HepG2 (cell line): ENCODE data around the gene HOXA11. TPM values are rescaled to one million over a fixed set of nuclear protein-coding genes. Genes with fewer than 3 reads are reported as not detected.

Source experiments
- ATAC-seq: fragments of 200-7000 bp; cut with Tn5 transposase; 3 replicates; pipeline ENCODE4 v1.9.1; 2020; ENCODE audit warnings: mild to moderate bottlenecking, moderate library complexity
- BruUV-seq: library from RNA; stranded (reverse); fragments of 400-500 nt; replicated peaks from 2 replicates; lab custom pipeline; 2021; lab: Mats Ljungman, UMichigan
- CTCF ChIA-PET: fragments of 300-600 bp; formaldehyde crosslinking; extraction: SDS; loops from one replicate; lab custom pipeline; 2021; ENCODE audit warnings: low total read pairs, inconsistent platforms, low intra/inter-chr PET ratio; lab: Yijun Ruan, JAX
- POLR2A ChIA-PET: fragments of 350-600 bp; sonication (Branson Sonifier 250); formaldehyde crosslinking; loops from one replicate; lab custom pipeline; 2020; ENCODE audit warnings: antibody characterized with exemption, inconsistent platforms; lab: Yijun Ruan, JAX
- DNase-seq: peaks from one replicate; pipeline ENCODE4 v3.0.0-alpha.2; 2015; ENCODE audit warnings: low spot score
- FAIRE-seq: peaks from 3 replicates; lab custom pipeline; 2011; peaks lifted over from hg19 to GRCh38; lab: Jason Lieb, UNC
- H2AFZ ChIP-seq: one replicate; pipeline ENCODE4 v1.6.1; 2011; ENCODE audit warnings: low read length, inconsistent platforms
- H3K27ac ChIP-seq: fragments of 300-600 bp; 3 replicates; pipeline ENCODE4 v1.8.0; 2011; ENCODE audit warnings: mixed run types, mild to moderate bottlenecking, mixed read lengths, low read length, inconsistent platforms; ENCODE audit not compliant: insufficient read depth; ENCODE audit errors: extremely low read length
- H3K27me3 ChIP-seq, 2 experiments: fragments of 200-600 bp in 1 of 2; 2 replicates in 1 of 2; 3 replicates in 1 of 2; pipeline versions ENCODE4 v1.6.0 to v1.8.0; 2011; ENCODE audit warnings: low read length in 2 of 2, mild to moderate bottlenecking in 2 of 2, moderate library complexity in 2 of 2, inconsistent platforms in 1 of 2; ENCODE audit not compliant: insufficient read depth in 2 of 2, control insufficient read depth in 1 of 2
- H3K36me3 ChIP-seq, 2 experiments: fragments of 200-600 bp in 1 of 2; replicated peaks in 1 of 2; 2 replicates in 1 of 2; 3 replicates in 1 of 2; pipeline versions ENCODE4 v1.5.1 to v1.8.0; 2011; ENCODE audit warnings: low read length in 2 of 2, inconsistent platforms in 1 of 2; ENCODE audit not compliant: insufficient read depth in 2 of 2, control insufficient read depth in 1 of 2
- H3K4me1 ChIP-seq: 2 replicates; pipeline ENCODE4 v1.5.1; 2012; ENCODE audit warnings: low read length, inconsistent platforms; ENCODE audit not compliant: insufficient read depth
- H3K4me2 ChIP-seq: 2 replicates; pipeline ENCODE4 v1.6.0; 2011; ENCODE audit warnings: low read depth, low read length, inconsistent platforms
- H3K4me3 ChIP-seq, 3 experiments: fragments of 200-600 bp in 1 of 3; sonication (generic), shearing (Covaris generic) in 1 of 3; replicated peaks in 1 of 3; 2 replicates each; pipeline ENCODE4 v1.5.1; 2011 to 2016; ENCODE audit warnings: low read length in 3 of 3, inconsistent platforms in 2 of 3, low read depth in 2 of 3, mild to moderate bottlenecking in 2 of 3, control low read depth in 1 of 3, mixed read lengths in 1 of 3; ENCODE audit not compliant: insufficient read depth in 1 of 3
- H3K79me2 ChIP-seq: one replicate; pipeline ENCODE4 v1.6.1; 2011; ENCODE audit warnings: low read length, inconsistent platforms; ENCODE audit not compliant: insufficient read depth
- H3K9ac ChIP-seq: 2 replicates; pipeline ENCODE4 v1.6.0; 2011; ENCODE audit warnings: mild to moderate bottlenecking, low read depth, low read length, inconsistent platforms; ENCODE audit not compliant: insufficient read depth
- H3K9me3 ChIP-seq: 2 replicates; pipeline ENCODE4 v1.5.1; 2012; ENCODE audit warnings: mild to moderate bottlenecking, low read length
- H4K20me1 ChIP-seq: 2 replicates; pipeline ENCODE4 v1.6.0; 2011; ENCODE audit warnings: inconsistent platforms, mild to moderate bottlenecking, low read length, moderate library complexity; ENCODE audit not compliant: insufficient read depth
- ATF1 ChIP-seq: IDR thresholded peaks from 2 replicates; pipeline ENCODE4 v1.6.1; 2016; ENCODE audit warnings: mild to moderate bottlenecking, control low read depth
- E2F2 ChIP-seq: sonication (generic); formaldehyde crosslinking; IDR thresholded peaks from 2 replicates; pipeline ENCODE4 v1.4.0; 2020; ENCODE audit warnings: missing genetic modification reagents, borderline replicate concordance
- EED ChIP-seq: sonication (generic); formaldehyde crosslinking; IDR thresholded peaks from 2 replicates; pipeline ENCODE4 v1.5.0; 2020; ENCODE audit warnings: mild to moderate bottlenecking, missing genetic modification reagents
- JUND ChIP-seq: sonication (generic); formaldehyde crosslinking; IDR thresholded peaks from 2 replicates; pipeline ENCODE4 v1.8.0; 2022; ENCODE audit warnings: mild to moderate bottlenecking, missing genetic modification reagents
- KDM6A ChIP-seq: IDR thresholded peaks from 2 replicates; pipeline ENCODE4 v1.6.1; 2016; ENCODE audit warnings: low read depth
- RAD51 ChIP-seq: fragments of 450-650 bp; IDR thresholded peaks from 2 replicates; pipeline ENCODE4 v1.6.1; 2016; ENCODE audit warnings: borderline replicate concordance
- SKIL ChIP-seq: sonication (generic); formaldehyde crosslinking; IDR thresholded peaks from 2 replicates; pipeline ENCODE4 v1.8.0; 2022; ENCODE audit warnings: missing genetic modification reagents, mild to moderate bottlenecking, moderate library complexity, borderline replicate concordance
- SOX5 ChIP-seq: IDR thresholded peaks from 2 replicates; pipeline ENCODE4 v1.6.1; 2016; ENCODE audit warnings: borderline replicate concordance
- ZBTB25 ChIP-seq: IDR thresholded peaks from 2 replicates; pipeline ENCODE4 v1.6.1; 2018; ENCODE audit warnings: missing genetic modification reagents
- ZBTB33 ChIP-seq: sonication (generic); formaldehyde crosslinking; IDR thresholded peaks from 2 replicates; pipeline ENCODE4 v1.4.0; 2020; ENCODE audit warnings: missing genetic modification reagents
- ZBTB8A ChIP-seq: sonication (generic); formaldehyde crosslinking; IDR thresholded peaks from 2 replicates; pipeline ENCODE4 v1.4.0; 2020; ENCODE audit warnings: mild to moderate bottlenecking, low read depth, missing genetic modification reagents, borderline replicate concordance
- ZC3H4 ChIP-seq: sonication (generic); formaldehyde crosslinking; IDR thresholded peaks from 2 replicates; pipeline ENCODE4 v1.4.0; 2020; ENCODE audit warnings: missing genetic modification reagents, borderline replicate concordance
- ZFX ChIP-seq: sonication (generic); formaldehyde crosslinking; IDR thresholded peaks from 2 replicates; pipeline ENCODE4 v1.4.0; 2020; ENCODE audit warnings: mild to moderate bottlenecking, low read depth, missing genetic modification reagents, moderate library complexity
- ZNF136 ChIP-seq: sonication (generic); formaldehyde crosslinking; IDR thresholded peaks from 2 replicates; pipeline ENCODE4 v1.8.1; 2022; ENCODE audit warnings: low read depth, mild to moderate bottlenecking, moderate library complexity, missing genetic modification reagents
- ZNF816 ChIP-seq: sonication (generic); formaldehyde crosslinking; IDR thresholded peaks from 2 replicates; pipeline ENCODE4 v1.8.0; 2022; ENCODE audit warnings: missing genetic modification reagents, mild to moderate bottlenecking, borderline replicate concordance
- WGBS: methylation state at CpG from one replicate; pipeline ENCODE4 v1.1.6; 2017; ENCODE audit warnings: low lambda C conversion rate; 5-methylcytosine and 5-hydroxymethylcytosine counted together
- in situ Hi-C: cut with HindIII; loops from 2 replicates; pipeline ENCODE4 v1.10.0; 2017; ENCODE audit warnings: low pct_unique_long_range_greater_than_20kb; ENCODE audit not compliant: extremely low pct_ligation_motif_present
- intact Hi-C: fragments of 100-400 bp; cut with micrococcal nuclease; formaldehyde crosslinking; loops from one replicate; pipeline ENCODE4 v1.10.0; 2022; ENCODE audit not compliant: unreplicated experiment
- polyA plus RNA-seq, 8 experiments: library from polyadenylated mRNA; depleted of rRNA in 3 of 8; stranded (reverse) in 7 of 8; unstranded in 1 of 8; fragments of >200 nt; fragmentation: Illumina TruSeq in 4 of 8; extraction: Trizol in 4 of 8; gene quantifications; 2 replicates each; pipeline versions ENCODE4 v1.2.1 to v1.2.3, GENCODE V29; 2011 to 2016; ENCODE audit warnings: low read depth in 4 of 8, missing spikeins in 1 of 8, mixed read lengths in 1 of 8; ENCODE audit not compliant: insufficient read depth in 1 of 8
- total RNA-seq, 5 experiments: library from RNA; depleted of rRNA; stranded (reverse); fragments of >200 nt; fragmentation: Illumina TruSeq; extraction: Trizol; gene quantifications; 2 replicates each; pipeline ENCODE4 v1.2.3, GENCODE V29; 2016; ENCODE audit warnings: low read depth in 1 of 5

HOXA11 gene
- total and polyA plus RNA-seq, 2 of the 13 experiments (the other 11 are each of a cell fraction or from before 2014, with no cell fraction given), result not detected

GRCh38 chr7:27166531-27167505 is 18.2 kb downstream of the HOXA11 start (continued):
- no peak for TF ChIP-seq RAD51
- TF ChIP-seq, all 625 proteins: peak for 0

- no peaks in the 10 kb centered on the region for H3K79me2 ChIP-seq
- H3K27ac ChIP-seq, result no peak overlapping the region
- H3K4me1 ChIP-seq, result peaks cover 5% of the 10 kb centered on the region
- CTCF ChIA-PET, result no interaction called here
- H4K20me1 ChIP-seq, result no peaks in the 10 kb centered on the region
- FAIRE-seq (no peak), ATAC-seq (no peak), DNase-seq (no peak)
- H3K4me2 ChIP-seq, result no peak overlapping the region
- intact Hi-C loops, result no loop called here
- BruUV-seq, result no TSS peak
- in situ Hi-C loops, result loop anchor here (25.0 kb wide), 1 partner anchor 1079 kb away; no protein-coding TSS in a partner anchor
- H3K27me3 ChIP-seq, result peaks cover 2 to 50% of the 10 kb centered on the region in 2 experiments
- H3K36me3 ChIP-seq, result no peaks in the 10 kb centered on the region
- POLR2A ChIA-PET, result no interaction called here
- no peaks in the 10 kb centered on the region for H3K9me3 ChIP-seq
- WGBS, result 73% methylated on average over 45 of the region's 46 CpGs
- no peak overlapping the region for H2AFZ ChIP-seq
- no peak overlapping the region for H3K9ac ChIP-seq
- H3K4me3 ChIP-seq, result no peak overlapping the region
- TF ChIP-seq ZC3H4 (CRISPR knock-in tag), result no peak
- TF ChIP-seq ZNF816 (CRISPR knock-in tag), result no peak
- TF ChIP-seq ZBTB8A, result no peak
- TF ChIP-seq EED (CRISPR knock-in tag), result no peak
- TF ChIP-seq SKIL (CRISPR knock-in tag), result no peak
- no peak for TF ChIP-seq E2F2
- TF ChIP-seq ZNF136 (CRISPR knock-in tag), result no peak
- no peak for TF ChIP-seq ATF1 (CRISPR knock-in tag)
- no peak for TF ChIP-seq ZBTB33
- no peak for TF ChIP-seq ZBTB25
- no peak for TF ChIP-seq ZFX
- no peak for TF ChIP-seq KDM6A (CRISPR knock-in tag)
- TF ChIP-seq JUND (CRISPR knock-in tag), result no peak
- TF ChIP-seq SOX5 (CRISPR knock-in tag), result no peak
These were observed 19.0 kb downstream of the HOXA11 start for GRCh38 chr7:27165996-27166530.
